SK-N-SH treated with all-trans-retinoic acid at 6 μM for 48 hours (cell line): Measurements from ENCODE around the gene REPS2.

Source experiments
- ATAC-seq: fragments of 200-7000 bp; cut with Tn5 transposase; 3 replicates; pipeline ENCODE4 v1.9.1; 2020; ENCODE audit warnings: mild to moderate bottlenecking, moderate library complexity
- ARNTL ChIP-seq: fragments of 450-650 bp; formaldehyde crosslinking; IDR thresholded peaks from 2 replicates; pipeline ENCODE4 v1.5.0; 2020; ENCODE audit warnings: low read depth, mild to moderate bottlenecking, moderate library complexity, borderline replicate concordance
- BACH2 ChIP-seq: fragments of 250-450 bp; sonication (Bioruptor Pico); IDR thresholded peaks from 2 replicates; pipeline ENCODE4 v1.9.0; 2021; ENCODE audit warnings: mild to moderate bottlenecking, borderline replicate concordance
- CSDC2 ChIP-seq: fragments of 250-450 bp; sonication (Bioruptor Pico); IDR thresholded peaks from 2 replicates; pipeline ENCODE4 v1.5.0; 2020; ENCODE audit warnings: mild to moderate bottlenecking, moderate library complexity
- ESRRG ChIP-seq: fragments of 250-450 bp; sonication (Bioruptor Pico); IDR thresholded peaks from 2 replicates; pipeline ENCODE4 v1.6.1; 2021; ENCODE audit warnings: mild to moderate bottlenecking
- GLIS3 ChIP-seq: fragments of 250-450 bp; sonication (Bioruptor Pico); IDR thresholded peaks from 2 replicates; pipeline ENCODE4 v1.5.0; 2020; ENCODE audit warnings: mild to moderate bottlenecking, moderate library complexity
- ISL1 ChIP-seq: fragments of 250-450 bp; sonication (Bioruptor Pico); IDR thresholded peaks from 2 replicates; pipeline ENCODE4 v2.1.2; 2022; ENCODE audit warnings: mild to moderate bottlenecking, moderate library complexity
- OSR1 ChIP-seq: fragments of 250-450 bp; sonication (Bioruptor Pico); IDR thresholded peaks from 2 replicates; pipeline ENCODE4 v1.8.0; 2022; ENCODE audit warnings: moderate library complexity, mild to moderate bottlenecking, inconsistent platforms
- PATZ1 ChIP-seq: fragments of 250-450 bp; sonication (Bioruptor Pico); IDR thresholded peaks from 2 replicates; pipeline ENCODE4 v1.8.0; 2020; ENCODE audit warnings: mild to moderate bottlenecking, moderate library complexity, borderline replicate concordance
- PPARA ChIP-seq: fragments of 250-450 bp; sonication (Bioruptor Pico); IDR thresholded peaks from 2 replicates; pipeline ENCODE4 v1.5.0; 2020; ENCODE audit warnings: mild to moderate bottlenecking, borderline replicate concordance
- RARB ChIP-seq: fragments of 250-450 bp; sonication (Bioruptor Pico); IDR thresholded peaks from 2 replicates; pipeline ENCODE4 v1.8.0; 2021; ENCODE audit warnings: mild to moderate bottlenecking, moderate library complexity
- TCF4 ChIP-seq: fragments of 250-450 bp; sonication (Bioruptor Pico); IDR thresholded peaks from 2 replicates; pipeline ENCODE4 v1.8.0; 2021; ENCODE audit warnings: mild to moderate bottlenecking, moderate library complexity, borderline replicate concordance
- TOX ChIP-seq: fragments of 250-450 bp; sonication (Bioruptor Pico); IDR thresholded peaks from 2 replicates; pipeline ENCODE4 v1.8.0; 2021; ENCODE audit warnings: mild to moderate bottlenecking, moderate library complexity, borderline replicate concordance
- ZC3H10 ChIP-seq: fragments of 250-450 bp; sonication (Bioruptor Pico); IDR thresholded peaks from 2 replicates; pipeline ENCODE4 v1.5.1; 2021; ENCODE audit warnings: mild to moderate bottlenecking, moderate library complexity
- ZFP30 ChIP-seq: fragments of 450-650 bp; formaldehyde crosslinking; IDR thresholded peaks from 2 replicates; pipeline ENCODE4 v1.5.0; 2022; ENCODE audit warnings: mild to moderate bottlenecking, moderate library complexity
- ZNF565 ChIP-seq: fragments of 450-650 bp; formaldehyde crosslinking; conservative IDR thresholded peaks from 2 replicates; pipeline ENCODE4 v1.5.0; 2020; ENCODE audit warnings: low read depth, mild to moderate bottlenecking, moderate library complexity
- ZNF70 ChIP-seq: fragments of 450-650 bp; formaldehyde crosslinking; IDR thresholded peaks from 2 replicates; pipeline ENCODE4 v1.5.0; 2020; ENCODE audit warnings: mild to moderate bottlenecking, moderate library complexity
- ZNF8 ChIP-seq: fragments of 450-650 bp; formaldehyde crosslinking; IDR thresholded peaks from 2 replicates; pipeline ENCODE4 v1.5.0; 2020; ENCODE audit warnings: mild to moderate bottlenecking, moderate library complexity
- TF ChIP-seq, protein P1 (sequence below): fragments of 250-450 bp; sonication (Bioruptor Pico); IDR thresholded peaks from 2 replicates; pipeline ENCODE4 v1.5.1; 2021; ENCODE audit warnings: mild to moderate bottlenecking, moderate library complexity
- TF ChIP-seq, protein P2 (sequence below): fragments of 250-450 bp; sonication (Bioruptor Pico); IDR thresholded peaks from 2 replicates; pipeline ENCODE4 v1.5.1; 2020; ENCODE audit warnings: low read depth, mild to moderate bottlenecking, moderate library complexity
- TF ChIP-seq, protein P3 (sequence below): fragments of 250-450 bp; sonication (Bioruptor Pico); IDR thresholded peaks from 2 replicates; pipeline ENCODE4 v1.5.0; 2020; ENCODE audit warnings: mild to moderate bottlenecking, moderate library complexity
- TF ChIP-seq, protein P4 (sequence below): fragments of 250-450 bp; sonication (Bioruptor Pico); IDR thresholded peaks from 2 replicates; pipeline ENCODE4 v1.8.0; 2021; ENCODE audit warnings: low read depth, mild to moderate bottlenecking, moderate library complexity, borderline replicate concordance

REPS2 gene

GRCh38 chrX:17005712-17006368 is 59.4 kb downstream of the REPS2 start:
- ATAC-seq = no peak
- TF ChIP-seq RARB (CRISPR knock-in tag) (no peak), ESRRG (CRISPR knock-in tag) (no peak), ZNF8 (CRISPR knock-in tag) (no peak), ZNF565 (no peak), ZNF70 (CRISPR knock-in tag) (no peak)
- TF ChIP-seq, protein P1, sequence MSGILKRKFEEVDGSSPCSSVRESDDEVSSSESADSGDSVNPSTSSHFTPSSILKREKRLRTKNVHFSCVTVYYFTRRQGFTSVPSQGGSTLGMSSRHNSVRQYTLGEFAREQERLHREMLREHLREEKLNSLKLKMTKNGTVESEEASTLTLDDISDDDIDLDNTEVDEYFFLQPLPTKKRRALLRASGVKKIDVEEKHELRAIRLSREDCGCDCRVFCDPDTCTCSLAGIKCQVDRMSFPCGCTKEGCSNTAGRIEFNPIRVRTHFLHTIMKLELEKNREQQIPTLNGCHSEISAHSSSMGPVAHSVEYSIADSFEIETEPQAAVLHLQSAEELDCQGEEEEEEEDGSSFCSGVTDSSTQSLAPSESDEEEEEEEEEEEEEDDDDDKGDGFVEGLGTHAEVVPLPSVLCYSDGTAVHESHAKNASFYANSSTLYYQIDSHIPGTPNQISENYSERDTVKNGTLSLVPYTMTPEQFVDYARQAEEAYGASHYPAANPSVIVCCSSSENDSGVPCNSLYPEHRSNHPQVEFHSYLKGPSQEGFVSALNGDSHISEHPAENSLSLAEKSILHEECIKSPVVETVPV (CRISPR knock-in tag) = no peak

DNA sequence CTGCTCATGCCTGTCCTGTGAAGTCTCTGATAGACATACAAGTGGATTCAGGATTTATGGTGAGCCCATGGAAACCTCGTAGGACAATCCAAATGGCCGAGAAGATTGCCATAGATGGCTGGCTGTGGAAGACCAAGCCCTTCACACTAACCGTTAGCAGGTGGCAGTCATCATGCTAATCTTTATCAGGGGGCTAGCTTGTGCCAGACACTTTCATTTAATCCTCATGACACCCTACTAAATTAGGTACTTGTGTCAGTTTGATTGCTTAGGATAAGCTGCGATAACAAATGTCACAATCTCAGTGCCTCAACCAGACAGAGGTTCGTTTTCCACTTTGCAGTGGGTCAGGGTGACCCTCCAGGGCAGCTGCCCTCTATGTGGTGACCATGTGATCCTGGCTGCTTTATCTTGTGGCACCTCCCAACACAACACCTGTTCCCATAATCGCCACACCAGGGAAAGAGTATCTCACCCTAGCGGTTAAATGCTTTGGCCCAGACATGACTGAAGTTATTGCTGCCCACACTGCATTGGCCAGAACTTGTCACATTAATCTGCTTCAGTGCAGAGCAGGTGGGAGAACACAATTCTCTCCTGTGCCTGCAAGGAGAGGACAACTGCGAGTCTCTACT is 60.8 kb downstream of the REPS2 start:
- no peak for TF ChIP-seq ZNF70 (CRISPR knock-in tag)
- TF ChIP-seq, protein P2, sequence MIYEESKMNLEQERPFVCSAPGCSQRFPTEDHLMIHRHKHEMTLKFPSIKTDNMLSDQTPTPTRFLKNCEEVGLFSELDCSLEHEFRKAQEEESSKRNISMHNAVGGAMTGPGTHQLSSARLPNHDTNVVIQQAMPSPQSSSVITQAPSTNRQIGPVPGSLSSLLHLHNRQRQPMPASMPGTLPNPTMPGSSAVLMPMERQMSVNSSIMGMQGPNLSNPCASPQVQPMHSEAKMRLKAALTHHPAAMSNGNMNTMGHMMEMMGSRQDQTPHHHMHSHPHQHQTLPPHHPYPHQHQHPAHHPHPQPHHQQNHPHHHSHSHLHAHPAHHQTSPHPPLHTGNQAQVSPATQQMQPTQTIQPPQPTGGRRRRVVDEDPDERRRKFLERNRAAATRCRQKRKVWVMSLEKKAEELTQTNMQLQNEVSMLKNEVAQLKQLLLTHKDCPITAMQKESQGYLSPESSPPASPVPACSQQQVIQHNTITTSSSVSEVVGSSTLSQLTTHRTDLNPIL (CRISPR knock-in tag) = no peak
- TF ChIP-seq TOX (CRISPR knock-in tag) = no peak
- no peak for TF ChIP-seq ISL1
- no peak for TF ChIP-seq CSDC2 (CRISPR knock-in tag)
- TF ChIP-seq, protein P3, sequence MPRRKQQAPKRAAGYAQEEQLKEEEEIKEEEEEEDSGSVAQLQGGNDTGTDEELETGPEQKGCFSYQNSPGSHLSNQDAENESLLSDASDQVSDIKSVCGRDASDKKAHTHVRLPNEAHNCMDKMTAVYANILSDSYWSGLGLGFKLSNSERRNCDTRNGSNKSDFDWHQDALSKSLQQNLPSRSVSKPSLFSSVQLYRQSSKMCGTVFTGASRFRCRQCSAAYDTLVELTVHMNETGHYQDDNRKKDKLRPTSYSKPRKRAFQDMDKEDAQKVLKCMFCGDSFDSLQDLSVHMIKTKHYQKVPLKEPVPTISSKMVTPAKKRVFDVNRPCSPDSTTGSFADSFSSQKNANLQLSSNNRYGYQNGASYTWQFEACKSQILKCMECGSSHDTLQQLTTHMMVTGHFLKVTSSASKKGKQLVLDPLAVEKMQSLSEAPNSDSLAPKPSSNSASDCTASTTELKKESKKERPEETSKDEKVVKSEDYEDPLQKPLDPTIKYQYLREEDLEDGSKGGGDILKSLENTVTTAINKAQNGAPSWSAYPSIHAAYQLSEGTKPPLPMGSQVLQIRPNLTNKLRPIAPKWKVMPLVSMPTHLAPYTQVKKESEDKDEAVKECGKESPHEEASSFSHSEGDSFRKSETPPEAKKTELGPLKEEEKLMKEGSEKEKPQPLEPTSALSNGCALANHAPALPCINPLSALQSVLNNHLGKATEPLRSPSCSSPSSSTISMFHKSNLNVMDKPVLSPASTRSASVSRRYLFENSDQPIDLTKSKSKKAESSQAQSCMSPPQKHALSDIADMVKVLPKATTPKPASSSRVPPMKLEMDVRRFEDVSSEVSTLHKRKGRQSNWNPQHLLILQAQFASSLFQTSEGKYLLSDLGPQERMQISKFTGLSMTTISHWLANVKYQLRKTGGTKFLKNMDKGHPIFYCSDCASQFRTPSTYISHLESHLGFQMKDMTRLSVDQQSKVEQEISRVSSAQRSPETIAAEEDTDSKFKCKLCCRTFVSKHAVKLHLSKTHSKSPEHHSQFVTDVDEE (CRISPR knock-in tag) = no peak
- TF ChIP-seq OSR1 (CRISPR knock-in tag) = no peak
- no peak for TF ChIP-seq ZC3H10 (CRISPR knock-in tag)
- TF ChIP-seq GLIS3 = no peak
- no peak for TF ChIP-seq PPARA (CRISPR knock-in tag)
- TF ChIP-seq, protein P4, sequence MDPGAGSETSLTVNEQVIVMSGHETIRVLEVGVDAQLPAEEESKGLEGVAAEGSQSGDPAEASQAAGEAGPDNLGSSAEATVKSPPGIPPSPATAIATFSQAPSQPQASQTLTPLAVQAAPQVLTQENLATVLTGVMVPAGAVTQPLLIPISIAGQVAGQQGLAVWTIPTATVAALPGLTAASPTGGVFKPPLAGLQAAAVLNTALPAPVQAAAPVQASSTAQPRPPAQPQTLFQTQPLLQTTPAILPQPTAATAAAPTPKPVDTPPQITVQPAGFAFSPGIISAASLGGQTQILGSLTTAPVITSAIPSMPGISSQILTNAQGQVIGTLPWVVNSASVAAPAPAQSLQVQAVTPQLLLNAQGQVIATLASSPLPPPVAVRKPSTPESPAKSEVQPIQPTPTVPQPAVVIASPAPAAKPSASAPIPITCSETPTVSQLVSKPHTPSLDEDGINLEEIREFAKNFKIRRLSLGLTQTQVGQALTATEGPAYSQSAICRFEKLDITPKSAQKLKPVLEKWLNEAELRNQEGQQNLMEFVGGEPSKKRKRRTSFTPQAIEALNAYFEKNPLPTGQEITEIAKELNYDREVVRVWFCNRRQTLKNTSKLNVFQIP (CRISPR knock-in tag) = no peak
- TF ChIP-seq RARB (CRISPR knock-in tag) = no peak
- TF ChIP-seq ARNTL (CRISPR knock-in tag) = no peak
- no peak for TF ChIP-seq ZFP30 (CRISPR knock-in tag)
- no peak for TF ChIP-seq ZNF8 (CRISPR knock-in tag)
- TF ChIP-seq ZNF565 = no peak
- TF ChIP-seq PATZ1 (CRISPR knock-in tag) = no peak
- TF ChIP-seq TCF4 (CRISPR knock-in tag) = no peak
- no peak for TF ChIP-seq BACH2 (CRISPR knock-in tag)
- peak; percentile 76 for ATAC-seq
